GM12864 (cell line): ENCODE results near the gene BBOF1.
"Not testable (repeated sequence)": the region's sequence is repeated elsewhere in the genome, so short reads cannot be mapped to it uniquely, and the experiment has no call there.

ENCODE experiments used
- DNase-seq: peaks from one replicate; pipeline ENCODE4 v3.0.0-alpha.2; 2011; ENCODE audit warnings: low read depth
- H3K4me3 ChIP-seq: 2 replicates; pipeline ENCODE4 v1.5.1; 2011; ENCODE audit warnings: mild to moderate bottlenecking, low read depth, low read length, control low read depth
- CTCF ChIP-seq: IDR thresholded peaks from 2 replicates; pipeline ENCODE4 v1.5.1; 2011; ENCODE audit warnings: low read depth, mild to moderate bottlenecking, moderate library complexity, low read length, control low read depth, inconsistent platforms; ENCODE audit errors: missing control alignments

BBOF1 gene

GRCh38 chr14:74085828-74086227 lies 66.7 kb downstream of the BBOF1 start:
- H3K4me3 ChIP-seq, result peak overlapping the region; percentile 84
- DNase-seq, result peak; percentile 46
- TF ChIP-seq CTCF, result no peak

- TF ChIP-seq CTCF, result no peak
- H3K4me3 ChIP-seq, result no peak overlapping the region
- DNase-seq, result no peak
Observed at GRCh38 chr14:74089251-74090020, 70.3 kb downstream of the BBOF1 start.

DNA sequence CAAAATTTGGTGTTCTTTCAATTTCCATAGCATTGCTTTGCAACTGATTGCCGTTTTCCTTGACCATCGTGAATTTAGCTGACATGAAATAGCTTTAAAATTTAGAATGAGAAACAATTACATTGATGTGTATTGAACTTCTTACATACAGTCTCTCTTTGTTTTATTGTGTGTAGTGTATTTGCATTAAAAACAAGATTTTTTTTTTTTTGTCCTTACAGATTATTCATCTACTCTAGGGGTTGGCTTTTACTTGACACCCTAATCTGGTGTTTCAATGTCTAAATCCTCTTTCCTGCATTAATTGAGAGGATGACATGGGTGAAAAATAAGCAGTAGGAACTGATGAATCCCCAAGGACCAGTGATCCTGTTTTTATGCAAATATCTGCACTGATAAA lies 86.2 kb downstream of the BBOF1 start:
- no peak overlapping the region for H3K4me3 ChIP-seq
- no peak for DNase-seq
- no peak for TF ChIP-seq CTCF

DNA sequence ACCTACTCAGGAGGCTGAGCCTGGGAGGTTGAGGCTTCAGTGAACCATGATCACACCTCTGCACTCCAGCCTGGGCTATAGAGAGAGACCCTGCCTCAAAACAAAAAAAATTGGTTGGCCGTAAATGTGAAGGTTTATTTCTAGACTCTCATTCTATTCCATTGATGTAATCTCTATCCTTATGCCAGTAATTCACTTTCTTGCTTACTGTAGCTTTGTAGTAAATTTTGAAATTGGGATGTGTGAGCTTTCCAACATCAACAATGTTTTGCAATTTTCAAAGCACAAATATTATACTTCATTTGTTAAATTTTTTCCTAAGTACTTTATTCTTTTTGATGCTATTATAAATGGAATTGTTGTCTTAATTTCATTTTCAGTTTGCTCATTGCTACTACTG lies 90.2 kb downstream of the BBOF1 start:
- no peak for TF ChIP-seq CTCF
- DNase-seq, result no peak
- no peak overlapping the region for H3K4me3 ChIP-seq

GRCh38 chr14:74111395-74112216 lies 92.5 kb downstream of the BBOF1 start:
- H3K4me3 ChIP-seq, result not testable (repeated sequence)
- TF ChIP-seq CTCF, result peak; percentile 51
- DNase-seq, result peak; percentile 18
